Measurements from ENCODE around the gene PRDM15. TPM values are rescaled to one million over a fixed set of nuclear protein-coding genes. Genes with fewer than 3 reads are reported as not detected.

The PRDM15 gene
- total RNA-seq, 1 experiment from 2014 or later: 9.9 TPM

DNA sequence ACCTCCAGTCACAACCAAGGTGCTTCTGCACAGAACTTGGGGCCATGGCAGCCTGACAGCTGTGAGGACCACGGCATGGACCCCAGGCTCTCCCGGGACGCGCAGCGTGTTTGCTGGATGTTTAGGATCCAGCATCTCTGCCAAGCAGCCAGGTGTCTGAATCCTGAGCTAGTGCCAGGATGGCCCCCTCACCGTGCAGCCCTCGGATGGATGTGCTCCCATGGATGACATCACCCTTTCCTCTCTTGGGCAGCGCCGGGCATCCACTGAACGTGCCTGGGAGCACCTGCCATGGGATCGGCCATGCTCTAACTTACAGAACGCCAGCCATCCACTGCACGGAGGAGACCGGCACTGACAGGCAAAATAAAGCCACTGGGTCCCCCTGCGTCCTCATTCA, 53.9 kb downstream of the PRDM15 start:
- Histone ChIP-seq H3K14ac (ENCODE audit: insufficient read depth, low read length) (no peak overlapping the region), H2BK120ac (ENCODE audit: low read depth, low read length, poor library complexity, severe bottlenecking) (no peak overlapping the region), H3K56ac (ENCODE audit: insufficient read length, low read depth, low read length) (no peak overlapping the region), H2BK20ac (ENCODE audit: low read depth, low read length, poor library complexity, severe bottlenecking) (no peak overlapping the region), H3K79me1 (ENCODE audit: insufficient read depth, low read depth, low read length, poor library complexity, severe bottlenecking) (no peaks in the 10 kb centered on the region), H3K23me2 (ENCODE audit: insufficient read length, low read depth, low read length, poor library complexity, severe bottlenecking) (no peaks in the 10 kb centered on the region), H4K91ac (ENCODE audit: insufficient read length, low read depth, low read length) (no peak overlapping the region), H2BK12ac (ENCODE audit: insufficient read length, low read depth, low read length) (no peak overlapping the region), H3K23ac (ENCODE audit: insufficient read length, low read depth, low read length) (no peak overlapping the region), H2BK15ac (ENCODE audit: low read depth, low read length) (no peak overlapping the region), H3K18ac (ENCODE audit: insufficient read length, low read depth, low read length) (no peak overlapping the region), H3K79me2 (ENCODE audit: insufficient read depth, low read length) (no peaks in the 10 kb centered on the region), H3T11ph (ENCODE audit: low read length) (no peak overlapping the region), H4K5ac (ENCODE audit: insufficient read length, low read depth, low read length) (no peak overlapping the region), H4K8ac (replicated peaks; ENCODE audit: insufficient read length, low read depth, low read length) (no peak overlapping the region), H3K27ac (ENCODE audit: insufficient read length, low read depth, low read length) (no peak overlapping the region), H2AFZ (ENCODE audit: low read length) (no peak overlapping the region), H3K9ac (ENCODE audit: extremely low read depth, insufficient read length, low read length) (no peak overlapping the region), H3K4me2 (ENCODE audit: insufficient read depth, insufficient read length, low read length) (no peak overlapping the region), H3K27me3 (ENCODE audit: insufficient read depth, low read length) (no peaks in the 10 kb centered on the region), H4K20me1 (ENCODE audit: control insufficient read depth, insufficient read depth, insufficient read length) (no peaks in the 10 kb centered on the region), H2BK5ac (ENCODE audit: insufficient read length, low read length) (no peak overlapping the region), H3K4me1 (ENCODE audit: insufficient read depth, low read length) (no peaks in the 10 kb centered on the region), H3K9me3 (ENCODE audit: control insufficient read depth, low read depth, low read length) (no peaks in the 10 kb centered on the region), H2AK5ac (ENCODE audit: insufficient read length, low read length) (no peak overlapping the region), H3K4ac (ENCODE audit: low read depth, low read length) (no peak overlapping the region)
- WGBS (ENCODE audit: extremely low coverage, insufficient read length, low lambda C conversion rate): no CpG with 5 or more reads among the region's 15 CpGs
- Mint-ChIP-seq H3K9me3 (no peaks in the 10 kb centered on the region), H3K27ac (no peak overlapping the region), H3K4me3 (no peak overlapping the region), H3K4me1 (no peaks in the 10 kb centered on the region), H3K27me3 (ENCODE audit: low read depth) (no peaks in the 10 kb centered on the region), H3K36me3 (ENCODE audit: insufficient read depth in 1 of 3, low read depth in 3 of 3) (peaks cover 0 to 26% (median 9%) of the 10 kb centered on the region in 3 experiments; a peak in 4 of 7 replicates)
- TF ChIP-seq, protein P1, sequence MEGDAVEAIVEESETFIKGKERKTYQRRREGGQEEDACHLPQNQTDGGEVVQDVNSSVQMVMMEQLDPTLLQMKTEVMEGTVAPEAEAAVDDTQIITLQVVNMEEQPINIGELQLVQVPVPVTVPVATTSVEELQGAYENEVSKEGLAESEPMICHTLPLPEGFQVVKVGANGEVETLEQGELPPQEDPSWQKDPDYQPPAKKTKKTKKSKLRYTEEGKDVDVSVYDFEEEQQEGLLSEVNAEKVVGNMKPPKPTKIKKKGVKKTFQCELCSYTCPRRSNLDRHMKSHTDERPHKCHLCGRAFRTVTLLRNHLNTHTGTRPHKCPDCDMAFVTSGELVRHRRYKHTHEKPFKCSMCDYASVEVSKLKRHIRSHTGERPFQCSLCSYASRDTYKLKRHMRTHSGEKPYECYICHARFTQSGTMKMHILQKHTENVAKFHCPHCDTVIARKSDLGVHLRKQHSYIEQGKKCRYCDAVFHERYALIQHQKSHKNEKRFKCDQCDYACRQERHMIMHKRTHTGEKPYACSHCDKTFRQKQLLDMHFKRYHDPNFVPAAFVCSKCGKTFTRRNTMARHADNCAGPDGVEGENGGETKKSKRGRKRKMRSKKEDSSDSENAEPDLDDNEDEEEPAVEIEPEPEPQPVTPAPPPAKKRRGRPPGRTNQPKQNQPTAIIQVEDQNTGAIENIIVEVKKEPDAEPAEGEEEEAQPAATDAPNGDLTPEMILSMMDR (conservative IDR thresholded peaks at IDR 0.05): no peak
- DNase-seq: no peak

All from H9 (cell line).